HG02610 (cell line): Measurements from ENCODE around the gene UBE2S.

Experiments used
- ATAC-seq: cut with Tn5 transposase; IDR thresholded peaks from one replicate; pipeline ENCODE4 v1.9.1; 2021; ENCODE audit warnings: mild to moderate bottlenecking, moderate library complexity; ENCODE audit not compliant: unreplicated experiment

UBE2S gene

GRCh38 chr19:55384920-55385723, 22.5 kb downstream of the UBE2S start:
- peak; percentile 65 for ATAC-seq

GRCh38 chr19:55384131-55384919, 23.3 kb downstream of the UBE2S start, which contains the start of gene TMEM238:
Gene TMEM238, minus strand, starts transcription at chr19:55384292. Its CDS starts 33 bp downstream, at chr19:55384259.
- no peak for ATAC-seq

- ATAC-seq: no peak
Observed at GRCh38 chr19:55383279-55384130, 24.1 kb downstream of the UBE2S start.

GRCh38 chr19:55382522-55383054, 25.0 kb downstream of the UBE2S start:
- ATAC-seq: no peak

GRCh38 chr19:55382013-55382412, 25.6 kb downstream of the UBE2S start:
- no peak for ATAC-seq

GRCh38 chr19:55379174-55379573, 28.4 kb downstream of the UBE2S start:
- no peak for ATAC-seq

GRCh38 chr19:55377356-55378131, 30.0 kb downstream of the UBE2S start:
- no peak for ATAC-seq

- no peak for ATAC-seq
Observed at GRCh38 chr19:55376241-55376933, 31.2 kb downstream of the UBE2S start, which contains the start of gene TMEM190. Gene TMEM190, plus strand, starts transcription at chr19:55376826. Its CDS starts 28 bp downstream, at chr19:55376854.

- no peak for ATAC-seq
Observed at GRCh38 chr19:55373993-55374757, 33.4 kb downstream of the UBE2S start.

- no peak for ATAC-seq
Observed at GRCh38 chr19:55373306-55373992, 34.1 kb downstream of the UBE2S start.

GRCh38 chr19:55372316-55373081, 35.1 kb downstream of the UBE2S start:
- ATAC-seq: no peak

- no peak for ATAC-seq
Observed at GRCh38 chr19:55370305-55370988, 37.1 kb downstream of the UBE2S start, which contains the start of gene IL11. Gene IL11, minus strand, starts transcription at chr19:55370463. Its CDS starts 153 bp downstream, at chr19:55370310.

GRCh38 chr19:55369653-55370304, 37.8 kb downstream of the UBE2S start:
- ATAC-seq: no peak

GRCh38 chr19:55368701-55369563, 38.7 kb downstream of the UBE2S start:
- ATAC-seq: no peak

- ATAC-seq: no peak
Observed at GRCh38 chr19:55368106-55368505, 39.5 kb downstream of the UBE2S start.
